PFSK-1 (cell line): ENCODE results near the gene IRX3.

Experiments
- FOXP2 ChIP-seq: optimal IDR thresholded peaks from 2 replicates; pipeline ENCODE3; 2011; ENCODE audit warnings: borderline replicate concordance, control low read depth, inconsistent platforms; ENCODE audit not compliant: insufficient read depth; ENCODE audit errors: extremely low read length, extremely low read depth
- POLR2AphosphoS5 ChIP-seq: IDR thresholded peaks from 2 replicates; pipeline ENCODE4 v1.6.1; 2012; ENCODE audit warnings: low read depth, mild to moderate bottlenecking, control low read depth, low read length, moderate library complexity
- REST ChIP-seq, 2 experiments: IDR thresholded peaks; 2 replicates each; pipeline versions ENCODE4 v1.6.1 to v1.8.0; 2011 to 2012; ENCODE audit warnings: low read depth in 2 of 2, low read length in 2 of 2, control low read depth in 1 of 2, inconsistent platforms in 1 of 2, mild to moderate bottlenecking in 1 of 2, moderate library complexity in 1 of 2; ENCODE audit not compliant: insufficient read depth in 1 of 2
- SIN3A ChIP-seq: IDR thresholded peaks from 2 replicates; pipeline ENCODE4 v1.6.1; 2012; ENCODE audit warnings: mild to moderate bottlenecking, low read length, moderate library complexity, borderline replicate concordance; ENCODE audit not compliant: insufficient read depth
- TAF1 ChIP-seq: IDR thresholded peaks from 2 replicates; pipeline ENCODE4 v1.6.1; 2012; ENCODE audit warnings: low read length, control low read depth, borderline replicate concordance; ENCODE audit not compliant: insufficient read depth

Gene IRX3

DNA sequence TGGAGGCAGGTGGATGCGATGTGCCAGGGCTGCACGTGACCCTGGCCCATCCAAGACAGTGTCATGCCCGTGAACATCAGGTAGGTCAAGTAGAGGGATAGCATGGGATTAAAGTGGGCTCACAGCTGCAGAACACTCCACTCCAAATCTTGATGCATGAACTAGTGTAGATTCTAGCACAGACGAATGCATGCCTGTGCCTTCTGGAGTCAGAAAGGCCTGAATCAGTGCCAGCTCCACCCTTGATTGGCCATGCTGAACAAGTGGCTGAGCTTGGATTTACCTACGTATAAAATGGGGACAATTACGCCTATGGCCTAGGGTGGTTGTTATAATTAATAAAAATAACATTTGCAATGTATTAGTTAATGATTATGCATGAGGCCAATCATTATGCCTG lies 10.6 kb downstream of the IRX3 start:
- TF ChIP-seq FOXP2 (no peak), POLR2AphosphoS5 (no peak), REST (IDR thresholded peaks at IDR 0.05; ENCODE audit: insufficient read depth in 1 of 2, low read depth in 2 of 2, low read length in 2 of 2) (no peak), SIN3A (no peak), TAF1 (no peak)

- no peak for TF ChIP-seq TAF1
These were observed 13.0 kb downstream of the IRX3 start for GRCh38 chr16:54273566-54273965.

GRCh38 chr16:54270711-54271110 lies 15.9 kb downstream of the IRX3 start:
- TF ChIP-seq SIN3A (no peak), POLR2AphosphoS5 (no peak), TAF1 (no peak), FOXP2 (no peak), REST (IDR thresholded peaks at IDR 0.05; ENCODE audit: insufficient read depth in 1 of 2, low read depth in 2 of 2, low read length in 2 of 2) (no peak)

GRCh38 chr16:54269461-54269860 lies 17.1 kb downstream of the IRX3 start:
- TF ChIP-seq POLR2AphosphoS5 (no peak), REST (IDR thresholded peaks at IDR 0.05; ENCODE audit: insufficient read depth in 1 of 2, low read depth in 2 of 2, low read length in 2 of 2) (no peak), TAF1 (no peak), SIN3A (no peak), FOXP2 (no peak)

DNA sequence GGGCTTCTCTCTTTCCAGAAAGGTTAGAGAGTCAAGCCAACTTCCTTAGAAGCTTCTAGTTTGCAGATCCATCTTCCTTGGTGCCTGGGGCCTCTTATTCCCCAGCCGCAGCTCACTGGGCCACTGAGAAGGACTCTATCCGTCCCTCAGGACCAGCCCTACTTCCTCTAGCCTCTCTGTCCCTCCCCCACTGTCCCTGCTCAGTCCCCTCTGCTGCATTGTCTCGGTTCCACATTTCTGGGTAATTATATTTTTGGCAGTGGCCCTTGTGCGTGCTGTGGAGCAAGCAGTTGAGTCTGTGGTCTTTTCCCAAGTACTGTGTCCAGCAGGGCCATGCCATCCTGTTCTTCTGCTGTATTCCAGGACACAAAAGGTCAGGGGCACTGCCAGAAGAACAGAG lies 17.8 kb downstream of the IRX3 start:
- TF ChIP-seq FOXP2 (no peak), SIN3A (no peak), TAF1 (no peak)

DNA sequence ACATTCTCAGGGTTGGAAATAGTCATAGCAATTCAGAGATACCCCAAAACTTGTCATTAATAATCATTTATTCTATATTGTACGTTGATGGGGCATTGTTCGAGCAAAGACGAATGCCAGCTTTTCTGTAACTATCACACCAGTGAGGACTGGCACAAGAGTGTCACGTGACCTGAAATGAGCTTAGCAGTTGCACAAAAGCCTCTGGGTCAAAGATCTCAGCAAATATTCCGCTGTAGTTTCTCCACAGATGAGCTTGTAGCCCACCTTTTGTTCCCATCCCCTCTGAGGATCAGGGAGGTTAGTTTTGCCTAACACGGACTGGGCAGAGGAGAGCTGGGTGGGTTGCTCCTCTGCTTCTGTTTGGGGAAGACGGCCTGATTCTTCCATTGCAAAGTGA lies 18.2 kb downstream of the IRX3 start:
- no peak for TF ChIP-seq TAF1
- TF ChIP-seq FOXP2 = no peak
- no peak for TF ChIP-seq SIN3A
- no peak for TF ChIP-seq REST (IDR thresholded peaks at IDR 0.05; ENCODE audit: insufficient read depth in 1 of 2, low read depth in 2 of 2, low read length in 2 of 2)
- no peak for TF ChIP-seq POLR2AphosphoS5
